DOHH2 (cell line): ENCODE results near the gene CXCL9.

Experiments
- CTCF ChIP-seq: fragments of 200-600 bp; sonication (generic); IDR thresholded peaks from one replicate; pipeline ENCODE4 v1.5.1; 2014; ENCODE audit warnings: antibody characterized with exemption, mild to moderate bottlenecking, low read depth, low read length; ENCODE audit not compliant: poor library complexity, severe bottlenecking
- EZH2phosphoT487 ChIP-seq: fragments of 200-600 bp; sonication (generic); IDR thresholded peaks from 2 replicates; pipeline ENCODE4 v1.6.1; 2017; ENCODE audit warnings: borderline replicate concordance, mild to moderate bottlenecking, antibody characterized with exemption, low read length, moderate library complexity, mixed read lengths

GRCh38 chr4:76007089-76007862 is at the start of gene CXCL9:
- TF ChIP-seq CTCF (no peak), EZH2phosphoT487 (no peak)
